SH-SY5Y (cell line): ENCODE measurements around the gene GADL1.

ENCODE experiments used
- GATA2 ChIP-seq: IDR thresholded peaks from 2 replicates; pipeline ENCODE4 v1.6.1; 2011; ENCODE audit warnings: mild to moderate bottlenecking, low read depth, low read length
- GATA3 ChIP-seq: IDR thresholded peaks from 2 replicates; pipeline ENCODE4 v1.6.1; 2011; ENCODE audit warnings: low read depth, mild to moderate bottlenecking, low read length, moderate library complexity

- no peak for TF ChIP-seq GATA2
- TF ChIP-seq GATA3, result no peak
Measured at GRCh38 chr3:30795176-30795575, 99.3 kb downstream of the GADL1 start.
